ENCODE results near the gene PLAC1. TPM values are rescaled to one million over a fixed set of nuclear protein-coding genes. Genes with fewer than 3 reads are reported as not detected.

Gene PLAC1
- total RNA-seq, 2 experiments from 2014 or later = not detected

DNA sequence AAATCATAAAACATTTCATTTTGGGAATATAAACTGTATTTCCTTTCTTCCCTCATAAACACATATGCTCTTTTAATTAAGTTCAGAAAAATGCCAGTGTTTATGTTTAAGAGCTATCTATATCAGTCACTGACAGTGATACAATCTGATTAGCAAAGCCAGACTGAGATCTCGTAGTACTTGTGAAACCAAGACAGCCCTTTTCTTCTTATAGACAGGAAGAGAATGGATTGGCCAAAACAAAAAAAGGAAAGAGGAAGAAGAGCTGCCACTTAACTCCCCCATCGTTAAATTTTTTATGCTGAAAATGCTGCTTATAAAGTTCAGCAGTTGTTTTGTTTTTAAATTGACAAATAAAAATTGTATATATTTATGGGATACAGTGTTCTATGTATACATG lies 87.4 kb downstream of the PLAC1 start:
- no peak overlapping the region for H3K4me3 Mint-ChIP-seq
- CTCF ChIA-PET = no interaction called here
- no peaks in the 10 kb centered on the region for H3K36me3 Mint-ChIP-seq
- H3K27me3 Mint-ChIP-seq = peaks cover 8% of the 10 kb centered on the region
- DNase-seq (no peak), ATAC-seq (no peak)
- H3K4me1 Mint-ChIP-seq = peaks cover 4% of the 10 kb centered on the region
- H3K9me3 Mint-ChIP-seq (ENCODE audit: low read depth) = no peaks in the 10 kb centered on the region
- no peak overlapping the region for H3K27ac Mint-ChIP-seq

DNA sequence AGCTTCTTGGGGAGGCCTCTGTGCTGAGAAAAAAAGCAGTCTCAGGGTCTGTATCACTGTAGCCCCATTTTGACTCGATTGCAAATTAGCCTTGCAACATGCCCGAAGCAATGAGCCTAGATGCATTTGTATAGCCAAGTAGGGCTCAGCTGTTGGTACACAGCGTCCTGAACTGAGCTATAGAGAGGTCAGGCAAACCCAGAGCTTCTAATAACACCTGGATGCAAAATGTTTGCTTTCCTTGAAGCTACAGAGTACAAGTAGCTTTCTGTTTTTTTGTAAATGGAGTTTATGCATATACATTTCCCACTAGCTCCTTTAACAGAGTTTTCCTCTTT lies 87.8 kb downstream of the PLAC1 start:
- CTCF ChIA-PET = no interaction called here
- H3K4me3 Mint-ChIP-seq = no peak overlapping the region
- no peaks in the 10 kb centered on the region for H3K9me3 Mint-ChIP-seq (ENCODE audit: low read depth)
- peaks cover 4% of the 10 kb centered on the region for H3K4me1 Mint-ChIP-seq
- H3K27ac Mint-ChIP-seq = no peak overlapping the region
- H3K36me3 Mint-ChIP-seq = no peaks in the 10 kb centered on the region
- DNase-seq = no peak
- peaks cover 8% of the 10 kb centered on the region for H3K27me3 Mint-ChIP-seq
- ATAC-seq = no peak

DNA sequence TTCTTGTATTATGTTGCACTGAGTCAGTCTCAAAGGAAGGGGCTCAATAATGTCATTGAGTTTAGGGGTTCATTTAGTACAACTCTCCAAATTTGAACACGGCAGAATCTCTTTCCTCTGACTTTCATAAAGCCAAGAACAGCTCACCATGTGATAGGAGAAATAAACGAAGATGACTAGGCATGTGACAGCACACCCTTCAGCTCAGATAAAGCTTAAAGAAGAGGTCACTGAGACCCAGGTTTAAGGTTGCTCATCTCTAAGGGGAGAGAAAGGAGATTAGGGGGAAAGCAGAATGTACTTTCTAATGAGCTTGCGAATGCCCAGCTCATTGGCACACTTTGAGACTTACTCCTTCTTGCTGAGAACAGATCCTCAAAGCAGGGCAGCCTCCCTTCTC lies 89.0 kb downstream of the PLAC1 start:
- Mint-ChIP-seq H3K4me3 (no peak overlapping the region), H3K36me3 (no peaks in the 10 kb centered on the region), H3K27ac (no peak overlapping the region), H3K27me3 (peaks cover 8% of the 10 kb centered on the region), H3K4me1 (peaks cover 4% of the 10 kb centered on the region), H3K9me3 (ENCODE audit: low read depth) (no peaks in the 10 kb centered on the region)
- CTCF ChIA-PET = no interaction called here
- ATAC-seq (no peak), DNase-seq (no peak)

DNA sequence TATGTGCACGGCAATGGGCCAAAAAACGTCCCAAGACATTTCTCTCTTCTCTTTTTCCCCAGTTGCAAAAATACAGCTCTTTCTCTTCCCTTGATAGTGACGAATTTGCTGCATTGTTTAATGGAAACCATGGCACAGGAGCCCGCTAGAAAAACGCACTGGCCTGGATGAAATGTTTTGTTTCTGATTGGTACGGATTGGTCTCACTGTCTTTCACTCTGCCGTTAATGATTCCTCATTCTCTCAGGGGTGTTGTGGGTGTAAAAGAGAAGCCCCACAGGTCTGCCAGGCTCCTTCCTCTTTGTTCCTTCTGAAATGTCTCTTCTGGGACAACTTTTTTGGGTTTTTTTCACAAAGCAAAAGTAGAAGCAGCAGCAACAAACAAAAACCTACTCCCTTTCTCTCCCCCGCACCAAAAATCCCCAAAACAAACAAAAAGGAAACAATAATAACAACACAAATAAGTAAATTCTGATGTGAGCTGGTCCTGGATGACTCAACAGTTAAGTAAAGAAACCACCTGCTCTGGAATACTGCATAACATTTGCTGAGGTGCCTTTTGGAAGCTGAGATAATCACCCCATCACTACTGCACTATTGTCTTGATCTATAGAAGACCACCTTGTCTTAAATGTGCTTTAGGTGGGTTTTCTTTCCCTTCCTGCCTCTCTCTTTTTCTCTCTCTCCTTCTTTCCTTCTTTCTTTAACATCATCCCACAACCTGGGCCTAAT lies 89.8 kb downstream of the PLAC1 start:
- DNase-seq (no peak), ATAC-seq (no peak)
- H3K27ac Mint-ChIP-seq = no peak overlapping the region

DNA sequence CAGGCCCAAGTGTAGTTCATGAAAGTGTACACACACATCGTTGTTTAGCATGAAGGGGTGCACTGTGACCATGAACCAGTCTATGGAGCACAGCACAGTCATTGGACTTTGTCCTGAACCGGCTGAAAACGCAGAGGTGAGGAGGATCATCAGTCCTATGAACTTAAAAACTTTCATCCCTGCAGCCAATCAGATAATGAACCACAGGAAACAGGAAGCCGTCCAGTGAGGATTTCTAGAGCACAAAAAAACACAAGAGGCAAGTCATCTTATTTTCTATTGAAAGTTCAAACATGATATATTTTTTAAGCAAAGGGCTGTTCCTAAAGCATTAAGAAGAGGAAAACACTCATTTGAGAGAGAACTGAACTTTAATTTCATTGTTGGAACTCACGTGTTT lies 91.8 kb downstream of the PLAC1 start:
- Mint-ChIP-seq H3K27me3 (peaks cover 11% of the 10 kb centered on the region), H3K4me1 (peaks cover 4% of the 10 kb centered on the region), H3K27ac (no peak overlapping the region), H3K36me3 (no peaks in the 10 kb centered on the region), H3K9me3 (ENCODE audit: low read depth) (no peaks in the 10 kb centered on the region), H3K4me3 (no peak overlapping the region)
- ATAC-seq (no peak), DNase-seq (no peak)
- CTCF ChIA-PET = no interaction called here

More for the DNA sequence above, 89.8 kb downstream of the PLAC1 start:
- Mint-ChIP-seq H3K27me3 (peaks cover 5% of the 10 kb centered on the region), H3K9me3 (ENCODE audit: low read depth) (no peaks in the 10 kb centered on the region), H3K4me3 (no peak overlapping the region), H3K4me1 (peaks cover 4% of the 10 kb centered on the region), H3K36me3 (no peaks in the 10 kb centered on the region)
- CTCF ChIA-PET = no interaction called here

DNA sequence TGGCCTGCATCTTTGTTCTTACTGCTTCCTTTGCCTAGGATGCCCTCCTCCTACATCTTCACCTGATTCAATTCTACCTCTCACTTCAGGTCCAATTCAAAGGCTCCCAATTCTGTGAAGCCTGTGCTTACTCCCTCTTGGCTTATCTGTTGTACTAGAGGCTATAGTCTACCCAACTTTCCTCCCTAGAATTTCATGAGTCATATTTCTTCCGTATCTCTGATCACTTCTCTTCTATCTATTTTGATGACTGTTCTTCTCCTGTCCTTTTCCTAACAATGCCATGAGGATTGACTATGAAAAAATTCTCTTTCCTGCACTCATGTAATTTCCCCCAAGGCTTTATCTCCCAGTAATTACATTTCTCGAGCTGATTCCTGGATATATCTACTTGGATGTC lies 96.3 kb downstream of the PLAC1 start:
- DNase-seq (no peak), ATAC-seq (no peak)
- Mint-ChIP-seq H3K4me1 (peaks cover 2% of the 10 kb centered on the region), H3K9me3 (ENCODE audit: low read depth) (no peaks in the 10 kb centered on the region), H3K27ac (no peak overlapping the region), H3K4me3 (no peak overlapping the region), H3K36me3 (no peaks in the 10 kb centered on the region), H3K27me3 (peaks cover 15% of the 10 kb centered on the region)
- CTCF ChIA-PET = no interaction called here

DNA sequence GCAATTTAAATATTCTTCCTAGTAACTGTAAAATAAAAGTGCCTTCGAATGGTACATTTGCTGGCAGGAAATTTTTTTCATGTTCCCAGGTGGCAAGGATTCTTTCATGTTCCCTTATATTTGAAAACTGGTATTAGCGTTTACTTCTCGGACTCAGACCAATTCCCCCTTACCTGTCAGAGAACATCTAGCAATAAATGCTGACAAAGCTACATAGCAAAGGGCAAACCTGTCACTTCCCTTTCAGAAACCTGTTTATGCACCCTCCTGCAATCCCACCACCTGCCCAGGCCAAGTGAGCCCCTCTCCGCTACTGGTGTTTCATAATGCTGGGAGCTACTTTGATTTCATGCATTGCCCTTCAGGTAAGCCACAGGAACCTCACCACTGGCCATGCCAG lies 100.1 kb downstream of the PLAC1 start:
- no peak overlapping the region for H3K4me3 Mint-ChIP-seq
- CTCF ChIA-PET = no interaction called here
- H3K36me3 Mint-ChIP-seq = no peaks in the 10 kb centered on the region
- DNase-seq (no peak), ATAC-seq (no peak)
- H3K4me1 Mint-ChIP-seq = no peaks in the 10 kb centered on the region
- peaks cover 34% of the 10 kb centered on the region for H3K27me3 Mint-ChIP-seq
- no peaks in the 10 kb centered on the region for H3K9me3 Mint-ChIP-seq (ENCODE audit: low read depth)
- no peak overlapping the region for H3K27ac Mint-ChIP-seq

DNA sequence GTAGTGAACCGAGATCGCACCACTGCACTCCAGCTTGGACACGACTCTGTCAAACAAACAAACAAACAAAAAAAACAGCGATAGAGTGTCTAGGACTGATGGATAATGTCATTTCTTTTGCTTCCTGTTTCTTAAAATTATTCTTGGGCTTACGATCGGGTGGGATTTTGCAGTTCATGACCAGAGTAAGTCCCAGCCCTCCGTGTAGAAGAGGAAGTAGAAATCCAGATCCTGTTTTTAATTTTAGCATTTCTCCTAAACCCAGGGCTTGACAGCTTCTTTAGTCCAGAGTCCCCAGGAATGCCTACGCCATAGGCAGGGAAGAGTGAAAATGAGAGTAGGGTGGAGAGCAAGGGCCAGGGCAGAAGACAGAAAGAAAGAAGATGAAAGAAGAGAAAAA lies 104.0 kb downstream of the PLAC1 start:
- peaks cover 38% of the 10 kb centered on the region for H3K27me3 Mint-ChIP-seq
- H3K4me1 Mint-ChIP-seq = peaks cover 11% of the 10 kb centered on the region
- H3K27ac Mint-ChIP-seq = no peak overlapping the region
- H3K36me3 Mint-ChIP-seq = no peaks in the 10 kb centered on the region
- no peaks in the 10 kb centered on the region for H3K9me3 Mint-ChIP-seq (ENCODE audit: low read depth)
- ATAC-seq (no peak), DNase-seq (no peak)
- no peak overlapping the region for H3K4me3 Mint-ChIP-seq
- CTCF ChIA-PET = no interaction called here

DNA sequence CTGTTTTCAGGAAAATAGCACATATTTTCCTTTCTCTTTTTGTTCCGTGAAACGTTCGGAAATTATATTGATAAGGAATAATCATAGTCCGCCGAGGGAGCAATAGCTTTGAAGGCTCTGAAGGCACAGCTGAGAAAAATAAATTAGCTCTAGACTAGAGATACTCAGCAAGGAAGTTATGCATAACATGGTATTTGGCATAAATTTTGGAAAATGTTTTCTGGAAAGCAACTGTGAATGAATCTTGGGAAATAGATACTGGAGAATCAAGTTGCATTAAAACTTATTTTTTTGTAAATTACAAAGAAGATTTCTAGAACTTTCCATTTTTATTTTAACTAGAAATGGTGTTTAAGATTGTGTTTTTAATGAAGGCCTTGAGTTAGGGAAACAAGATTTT lies 105.9 kb downstream of the PLAC1 start:
- DNase-seq = no peak
- no peak for ATAC-seq
- no peaks in the 10 kb centered on the region for H3K9me3 Mint-ChIP-seq (ENCODE audit: low read depth)
- CTCF ChIA-PET = interaction anchor here (1.6 kb wide), 1 partner anchor 31 kb away, joined by 3 read pairs; no protein-coding TSS in a partner anchor
- H3K27me3 Mint-ChIP-seq = peaks cover 39% of the 10 kb centered on the region
- H3K4me1 Mint-ChIP-seq = peaks cover 20% of the 10 kb centered on the region
- H3K27ac Mint-ChIP-seq = no peak overlapping the region
- no peaks in the 10 kb centered on the region for H3K36me3 Mint-ChIP-seq
- H3K4me3 Mint-ChIP-seq = no peak overlapping the region

DNA sequence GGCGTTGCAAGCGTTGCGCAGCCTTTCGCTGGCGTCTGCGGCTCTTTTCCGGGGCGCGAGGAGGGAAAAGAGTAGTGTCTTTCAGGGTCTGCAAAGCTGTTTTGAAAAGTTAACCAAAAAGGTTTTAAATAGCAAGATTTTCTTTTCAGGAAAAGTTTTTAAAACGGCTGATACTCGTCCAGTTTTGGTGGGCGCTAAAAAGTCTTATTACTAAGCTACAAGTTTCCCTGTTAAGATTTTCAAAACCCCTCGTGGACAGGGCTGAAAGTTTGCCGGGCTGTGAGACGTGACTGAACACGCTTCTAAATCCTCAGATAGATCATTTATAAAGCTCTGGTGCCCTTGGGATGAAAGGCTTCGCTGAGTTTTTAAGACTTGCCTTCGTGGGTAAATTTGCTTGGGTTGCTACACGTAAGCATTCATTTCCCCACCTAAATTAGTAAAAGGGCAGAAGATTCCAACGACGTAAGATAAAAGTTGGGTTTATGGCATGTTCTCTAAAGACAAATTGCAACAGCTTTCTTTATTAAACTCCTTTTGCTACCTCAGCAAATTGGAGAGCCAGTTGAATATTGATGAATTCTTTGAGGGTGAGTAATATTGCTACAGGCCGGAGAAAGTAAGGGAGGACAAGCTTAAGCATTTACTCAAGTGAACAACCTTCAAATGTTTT lies 106.8 kb downstream of the PLAC1 start:
- H3K4me3 Mint-ChIP-seq = peak overlapping the region; percentile 94
- CTCF ChIA-PET = interaction anchor here (1.6 kb wide), 1 partner anchor 31 kb away, joined by 3 read pairs; no protein-coding TSS in a partner anchor
- ATAC-seq (no peak), DNase-seq (no peak)
- H3K9me3 Mint-ChIP-seq (ENCODE audit: low read depth) = no peaks in the 10 kb centered on the region
- H3K27ac Mint-ChIP-seq = no peak overlapping the region
- H3K36me3 Mint-ChIP-seq = no peaks in the 10 kb centered on the region
- peaks cover 20% of the 10 kb centered on the region for H3K4me1 Mint-ChIP-seq
- H3K27me3 Mint-ChIP-seq = peaks cover 36% of the 10 kb centered on the region

DNA sequence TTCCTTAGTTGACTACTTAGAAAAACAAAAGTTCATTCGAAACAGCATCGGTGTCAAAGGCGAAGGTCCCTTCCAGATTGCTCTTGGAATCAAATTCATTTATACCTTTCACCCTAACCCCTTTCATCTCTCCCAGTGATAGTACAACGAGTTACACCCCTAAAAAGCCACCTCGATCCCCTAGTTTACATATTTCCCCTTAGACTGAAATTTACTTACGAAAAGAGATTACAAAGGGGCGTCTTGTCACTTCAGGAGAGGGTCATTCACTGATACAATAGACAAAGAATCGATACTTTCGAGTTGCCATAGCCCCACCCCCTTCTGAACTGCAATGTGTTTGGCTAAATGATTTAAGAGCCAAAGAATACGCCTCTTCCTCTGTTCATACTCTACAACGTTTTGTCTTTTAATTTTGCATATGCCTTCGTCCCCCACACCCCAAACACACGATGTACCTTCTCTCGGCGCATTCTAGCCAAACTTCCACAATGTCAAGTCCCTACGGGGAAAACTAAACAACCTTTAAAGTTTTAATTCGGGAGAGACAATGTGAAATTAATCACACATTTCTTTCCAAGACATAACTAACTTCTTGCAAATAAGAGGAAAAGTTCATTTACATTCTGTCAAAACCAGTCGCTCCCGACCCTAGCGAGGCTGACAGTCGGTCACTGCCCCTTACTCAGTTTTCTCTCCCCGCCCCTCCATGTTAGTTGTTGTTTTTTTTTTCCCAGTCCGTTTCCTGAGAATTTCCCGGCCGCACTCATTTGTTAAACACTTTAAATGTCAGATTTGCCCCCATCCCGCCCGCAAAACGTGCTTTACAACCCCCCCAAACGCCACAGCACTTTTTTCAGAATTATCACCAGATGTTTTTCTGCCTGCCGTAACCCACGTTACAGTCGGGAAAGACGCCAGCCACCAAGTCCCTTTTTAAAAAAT lies 109.7 kb downstream of the PLAC1 start:
- Mint-ChIP-seq H3K36me3 (peaks cover 3% of the 10 kb centered on the region), H3K4me3 (peak overlapping the region; percentile 94), H3K27ac (peak overlapping the region; percentile 95), H3K4me1 (peaks cover 20% of the 10 kb centered on the region), H3K9me3 (ENCODE audit: low read depth) (no peaks in the 10 kb centered on the region), H3K27me3 (peaks cover 34% of the 10 kb centered on the region)
- no peak for DNase-seq
- CTCF ChIA-PET = no interaction called here
- ATAC-seq = no peak

DNA sequence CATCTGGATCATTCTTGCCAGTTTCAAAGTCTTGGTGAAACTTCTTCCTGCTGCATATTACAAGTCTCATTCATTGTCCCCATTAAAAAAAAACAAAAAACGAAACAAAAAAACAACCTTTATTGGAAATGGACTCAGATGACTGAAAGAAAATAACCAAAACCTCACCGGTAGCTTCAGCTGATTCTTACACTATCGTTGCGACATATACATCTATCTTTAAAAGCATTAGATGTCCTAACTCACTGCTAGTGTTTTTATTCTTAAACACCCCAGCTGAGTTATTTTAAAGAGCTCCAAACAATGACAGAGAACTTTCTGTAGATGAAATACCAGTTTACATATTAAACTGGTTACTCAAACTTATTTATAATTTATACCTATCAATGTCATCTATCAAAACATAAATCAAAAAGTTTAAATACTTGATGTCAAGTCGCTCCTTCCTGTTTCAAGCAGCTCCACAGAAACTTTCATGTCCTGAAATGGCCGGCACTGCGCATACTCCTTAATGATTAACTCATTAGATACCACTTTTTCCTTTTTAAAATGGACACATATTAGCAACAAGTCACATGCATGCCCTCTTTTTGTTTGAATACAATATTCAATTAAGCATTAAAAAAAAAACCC lies 111.1 kb downstream of the PLAC1 start:
- H3K27me3 Mint-ChIP-seq = peaks cover 27% of the 10 kb centered on the region
- peaks cover 3% of the 10 kb centered on the region for H3K36me3 Mint-ChIP-seq

DNA sequence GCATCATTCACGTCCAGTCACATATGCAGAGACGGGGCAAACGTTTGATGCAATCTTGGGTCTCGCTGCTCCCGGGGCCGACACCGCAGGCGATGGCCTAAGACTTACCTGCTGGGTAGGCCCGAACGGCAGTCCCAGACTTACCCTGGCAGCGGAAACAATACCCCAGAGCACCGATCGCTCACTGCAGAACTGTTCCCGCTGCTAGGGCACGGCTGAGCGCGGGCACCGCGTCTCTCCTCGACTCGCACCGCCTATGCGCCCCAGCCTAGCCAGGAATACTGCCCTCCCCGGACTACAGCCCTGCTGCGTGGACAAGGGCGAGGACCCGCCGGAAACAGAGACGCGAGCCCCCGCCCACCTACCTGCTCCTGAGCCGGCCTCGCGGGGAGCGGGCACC lies 112.1 kb downstream of the PLAC1 start:
- CTCF ChIA-PET = interaction anchor here (1.3 kb wide), 1 partner anchor 9 kb away, joined by 3 read pairs; no protein-coding TSS in a partner anchor
- DNase-seq (no peak), ATAC-seq (no peak)
- Mint-ChIP-seq H3K4me1 (peaks cover 29% of the 10 kb centered on the region), H3K4me3 (no peak overlapping the region), H3K27me3 (peaks cover 23% of the 10 kb centered on the region), H3K27ac (no peak overlapping the region), H3K9me3 (ENCODE audit: low read depth) (no peaks in the 10 kb centered on the region), H3K36me3 (peaks cover 3% of the 10 kb centered on the region)

More for the DNA sequence above, 111.1 kb downstream of the PLAC1 start:
- DNase-seq (no peak), ATAC-seq (no peak)
- Mint-ChIP-seq H3K27ac (no peak overlapping the region), H3K4me3 (no peak overlapping the region), H3K9me3 (ENCODE audit: low read depth) (no peaks in the 10 kb centered on the region), H3K4me1 (peaks cover 32% of the 10 kb centered on the region)
- CTCF ChIA-PET = interaction anchor here (1.3 kb wide), 1 partner anchor 10 kb away, joined by 3 read pairs; no protein-coding TSS in a partner anchor
